ENCODE data around the gene LYRM2.

The LYRM2 gene

GRCh38 chr6:89679215-89680120 is 40.9 kb upstream of the LYRM2 start:
- no peak overlapping the region for H3K27ac ChIP-seq
- TF ChIP-seq ZFX (IDR thresholded peaks at IDR 0.05; ENCODE audit: borderline replicate concordance), result no peak
- TF ChIP-seq, protein P1, sequence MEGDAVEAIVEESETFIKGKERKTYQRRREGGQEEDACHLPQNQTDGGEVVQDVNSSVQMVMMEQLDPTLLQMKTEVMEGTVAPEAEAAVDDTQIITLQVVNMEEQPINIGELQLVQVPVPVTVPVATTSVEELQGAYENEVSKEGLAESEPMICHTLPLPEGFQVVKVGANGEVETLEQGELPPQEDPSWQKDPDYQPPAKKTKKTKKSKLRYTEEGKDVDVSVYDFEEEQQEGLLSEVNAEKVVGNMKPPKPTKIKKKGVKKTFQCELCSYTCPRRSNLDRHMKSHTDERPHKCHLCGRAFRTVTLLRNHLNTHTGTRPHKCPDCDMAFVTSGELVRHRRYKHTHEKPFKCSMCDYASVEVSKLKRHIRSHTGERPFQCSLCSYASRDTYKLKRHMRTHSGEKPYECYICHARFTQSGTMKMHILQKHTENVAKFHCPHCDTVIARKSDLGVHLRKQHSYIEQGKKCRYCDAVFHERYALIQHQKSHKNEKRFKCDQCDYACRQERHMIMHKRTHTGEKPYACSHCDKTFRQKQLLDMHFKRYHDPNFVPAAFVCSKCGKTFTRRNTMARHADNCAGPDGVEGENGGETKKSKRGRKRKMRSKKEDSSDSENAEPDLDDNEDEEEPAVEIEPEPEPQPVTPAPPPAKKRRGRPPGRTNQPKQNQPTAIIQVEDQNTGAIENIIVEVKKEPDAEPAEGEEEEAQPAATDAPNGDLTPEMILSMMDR (IDR thresholded peaks at IDR 0.05), result no peak

- TF ChIP-seq, protein P1 (IDR thresholded peaks at IDR 0.05), result no peak
- TF ChIP-seq ZFX (IDR thresholded peaks at IDR 0.05; ENCODE audit: borderline replicate concordance), result no peak
Observed at GRCh38 chr6:89678531-89678930, 40.0 kb upstream of the LYRM2 start.

GRCh38 chr6:89675949-89676748 is 37.6 kb upstream of the LYRM2 start:
- H3K27ac ChIP-seq, result no peak overlapping the region
- TF ChIP-seq, protein P1 (IDR thresholded peaks at IDR 0.05), result no peak
- no peak for TF ChIP-seq ZFX (IDR thresholded peaks at IDR 0.05; ENCODE audit: borderline replicate concordance)

More at GRCh38 chr6:89678531-89678930, 40.0 kb upstream of the LYRM2 start:
- H3K27ac ChIP-seq, result no peak overlapping the region

GRCh38 chr6:89670935-89671565 is 32.5 kb upstream of the LYRM2 start:
- TF ChIP-seq ZFX (IDR thresholded peaks at IDR 0.05; ENCODE audit: borderline replicate concordance), result no peak
- TF ChIP-seq, protein P1 (IDR thresholded peaks at IDR 0.05), result no peak
- no peak overlapping the region for H3K27ac ChIP-seq

GRCh38 chr6:89669002-89669401 is 30.5 kb upstream of the LYRM2 start:
- no peak for TF ChIP-seq ZFX (IDR thresholded peaks at IDR 0.05; ENCODE audit: borderline replicate concordance)
- TF ChIP-seq, protein P1 (IDR thresholded peaks at IDR 0.05), result no peak
- no peak overlapping the region for H3K27ac ChIP-seq

GRCh38 chr6:89667872-89668556 is 29.5 kb upstream of the LYRM2 start:
- TF ChIP-seq ZFX (IDR thresholded peaks at IDR 0.05; ENCODE audit: borderline replicate concordance), result no peak
- TF ChIP-seq, protein P1 (IDR thresholded peaks at IDR 0.05), result no peak
- H3K27ac ChIP-seq, result no peak overlapping the region

All from 22Rv1 (cell line).